NB4 (cell line): ENCODE results near the gene DIP2C.

Source experiments
- DNase-seq: peaks from one replicate; pipeline ENCODE4 v3.0.0; 2010; ENCODE audit warnings: low read depth
- H3K4me3 ChIP-seq: one replicate; pipeline ENCODE4 v1.5.1; 2011; ENCODE audit warnings: mild to moderate bottlenecking, low read depth, low read length, moderate library complexity
- MYC ChIP-seq: IDR thresholded peaks from 2 replicates; pipeline ENCODE4 v1.6.1; 2011; ENCODE audit warnings: low read depth, low read length
- POLR2A ChIP-seq: IDR thresholded peaks from 2 replicates; pipeline ENCODE4 v1.6.1; 2011; ENCODE audit warnings: mild to moderate bottlenecking; ENCODE audit not compliant: insufficient read length; ENCODE audit errors: extremely low read depth
- TF ChIP-seq, protein P1 (sequence below): IDR thresholded peaks from one replicate; pipeline ENCODE4 v1.5.1; 2012; ENCODE audit warnings: low read depth, low read length
- TF ChIP-seq, protein P2 (sequence below): IDR thresholded peaks from 2 replicates; pipeline ENCODE4 v1.6.1; 2011; ENCODE audit warnings: low read depth, low read length

DIP2C gene

DNA sequence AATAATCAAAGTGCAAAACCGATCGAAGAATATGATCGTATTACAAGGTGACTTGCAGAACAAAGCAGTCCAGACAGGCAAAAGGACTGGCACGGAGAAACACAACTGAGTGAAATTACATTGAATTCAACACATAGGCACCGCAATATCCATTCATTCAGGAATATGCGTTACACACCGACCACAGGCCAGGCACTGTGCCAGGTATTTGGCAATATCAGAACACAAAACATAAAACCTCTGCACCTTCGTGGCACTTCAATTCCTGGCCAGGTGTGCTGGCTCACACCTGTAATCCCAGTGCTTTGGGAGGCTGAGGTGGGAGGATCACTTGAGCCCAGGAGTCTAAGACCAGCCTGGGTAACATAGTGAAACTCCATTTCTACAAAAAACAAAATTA is 187.9 kb downstream of the DIP2C start:
- H3K4me3 ChIP-seq, result no peak overlapping the region
- TF ChIP-seq, protein P1, sequence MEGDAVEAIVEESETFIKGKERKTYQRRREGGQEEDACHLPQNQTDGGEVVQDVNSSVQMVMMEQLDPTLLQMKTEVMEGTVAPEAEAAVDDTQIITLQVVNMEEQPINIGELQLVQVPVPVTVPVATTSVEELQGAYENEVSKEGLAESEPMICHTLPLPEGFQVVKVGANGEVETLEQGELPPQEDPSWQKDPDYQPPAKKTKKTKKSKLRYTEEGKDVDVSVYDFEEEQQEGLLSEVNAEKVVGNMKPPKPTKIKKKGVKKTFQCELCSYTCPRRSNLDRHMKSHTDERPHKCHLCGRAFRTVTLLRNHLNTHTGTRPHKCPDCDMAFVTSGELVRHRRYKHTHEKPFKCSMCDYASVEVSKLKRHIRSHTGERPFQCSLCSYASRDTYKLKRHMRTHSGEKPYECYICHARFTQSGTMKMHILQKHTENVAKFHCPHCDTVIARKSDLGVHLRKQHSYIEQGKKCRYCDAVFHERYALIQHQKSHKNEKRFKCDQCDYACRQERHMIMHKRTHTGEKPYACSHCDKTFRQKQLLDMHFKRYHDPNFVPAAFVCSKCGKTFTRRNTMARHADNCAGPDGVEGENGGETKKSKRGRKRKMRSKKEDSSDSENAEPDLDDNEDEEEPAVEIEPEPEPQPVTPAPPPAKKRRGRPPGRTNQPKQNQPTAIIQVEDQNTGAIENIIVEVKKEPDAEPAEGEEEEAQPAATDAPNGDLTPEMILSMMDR, result no peak
- DNase-seq, result no peak

DNA sequence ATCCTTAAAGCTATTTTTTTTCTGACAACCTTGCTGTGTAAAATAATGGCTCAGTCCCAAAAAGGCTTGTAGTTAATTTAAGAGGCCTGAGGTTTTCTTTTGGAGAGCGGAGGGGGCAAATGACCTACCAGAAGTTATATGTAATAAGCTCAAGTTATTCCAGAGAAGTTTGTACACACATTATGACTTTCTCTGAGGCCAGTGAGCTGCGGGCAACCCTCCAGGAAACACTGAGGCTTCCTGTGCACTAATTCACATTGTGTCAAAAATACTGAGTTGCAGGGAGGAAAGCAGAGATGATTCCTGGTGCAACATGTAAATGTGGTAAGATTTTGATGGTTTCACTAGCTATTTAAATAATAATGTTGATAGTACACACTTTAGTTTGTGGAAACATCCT is 188.6 kb downstream of the DIP2C start:
- DNase-seq, result no peak
- no peak overlapping the region for H3K4me3 ChIP-seq
- TF ChIP-seq, protein P2, sequence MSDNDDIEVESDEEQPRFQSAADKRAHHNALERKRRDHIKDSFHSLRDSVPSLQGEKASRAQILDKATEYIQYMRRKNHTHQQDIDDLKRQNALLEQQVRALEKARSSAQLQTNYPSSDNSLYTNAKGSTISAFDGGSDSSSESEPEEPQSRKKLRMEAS, result no peak
- TF ChIP-seq MYC (no peak), POLR2A (no peak)
- TF ChIP-seq, protein P1, result no peak

DNA sequence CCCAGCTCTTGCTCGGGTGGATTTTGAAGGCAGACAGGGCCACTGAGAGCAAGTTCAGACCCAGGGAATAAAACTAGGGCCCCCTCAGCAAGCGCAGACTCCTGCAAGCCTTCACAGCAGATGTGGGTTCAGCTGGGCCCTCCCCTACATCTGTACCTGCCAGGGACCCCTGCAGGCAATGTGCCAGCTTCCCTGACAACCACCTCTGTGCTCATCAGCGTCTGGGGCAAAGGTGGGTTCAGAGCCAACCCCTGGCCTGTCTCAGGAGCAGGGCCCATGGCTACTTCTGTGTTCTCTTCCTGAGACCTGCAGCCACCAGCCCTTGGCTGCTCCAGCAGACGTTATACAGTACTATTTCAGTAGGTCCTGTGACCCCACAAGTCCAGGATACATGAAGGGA is 189.5 kb downstream of the DIP2C start:
- DNase-seq, result no peak
- H3K4me3 ChIP-seq, result no peak overlapping the region
- TF ChIP-seq POLR2A (no peak), MYC (no peak)
- TF ChIP-seq, protein P1, result no peak
- TF ChIP-seq, protein P2, result no peak

DNA sequence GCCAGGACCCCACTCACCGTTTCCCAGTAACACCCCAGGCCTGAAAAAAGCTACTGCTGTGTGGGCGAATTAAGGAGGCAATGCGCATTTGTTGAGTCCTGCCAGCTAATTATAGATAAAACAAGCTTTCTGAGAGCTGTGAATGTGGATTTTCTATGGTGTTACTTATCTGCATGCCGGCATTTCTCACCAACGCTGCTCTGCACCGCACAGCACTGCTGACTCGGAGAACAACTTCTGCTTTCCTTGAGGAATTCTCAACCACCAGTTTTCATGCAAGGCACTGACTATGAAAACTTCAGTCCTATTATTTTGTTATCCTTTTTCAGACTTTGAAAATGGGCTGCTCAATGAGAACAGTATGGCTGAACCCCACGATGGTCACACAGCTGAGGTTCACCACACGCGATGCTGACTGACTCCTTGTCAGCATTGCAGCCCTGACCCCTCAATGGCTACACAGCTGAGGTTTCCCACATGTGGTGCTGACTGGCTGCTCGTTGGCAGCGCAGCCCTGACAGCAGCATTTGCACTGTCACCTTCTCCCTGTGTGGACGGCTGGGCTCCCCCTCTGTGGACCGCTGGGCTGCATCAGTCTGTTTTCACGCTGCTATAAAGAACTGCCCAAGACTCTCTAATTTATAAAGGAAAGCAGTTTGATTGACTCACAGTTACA is 190.6 kb downstream of the DIP2C start:
- no peak for DNase-seq
- TF ChIP-seq MYC, result no peak
- no peak for TF ChIP-seq POLR2A
- TF ChIP-seq, protein P2, result no peak
- TF ChIP-seq, protein P1, result no peak
- H3K4me3 ChIP-seq, result no peak overlapping the region

DNA sequence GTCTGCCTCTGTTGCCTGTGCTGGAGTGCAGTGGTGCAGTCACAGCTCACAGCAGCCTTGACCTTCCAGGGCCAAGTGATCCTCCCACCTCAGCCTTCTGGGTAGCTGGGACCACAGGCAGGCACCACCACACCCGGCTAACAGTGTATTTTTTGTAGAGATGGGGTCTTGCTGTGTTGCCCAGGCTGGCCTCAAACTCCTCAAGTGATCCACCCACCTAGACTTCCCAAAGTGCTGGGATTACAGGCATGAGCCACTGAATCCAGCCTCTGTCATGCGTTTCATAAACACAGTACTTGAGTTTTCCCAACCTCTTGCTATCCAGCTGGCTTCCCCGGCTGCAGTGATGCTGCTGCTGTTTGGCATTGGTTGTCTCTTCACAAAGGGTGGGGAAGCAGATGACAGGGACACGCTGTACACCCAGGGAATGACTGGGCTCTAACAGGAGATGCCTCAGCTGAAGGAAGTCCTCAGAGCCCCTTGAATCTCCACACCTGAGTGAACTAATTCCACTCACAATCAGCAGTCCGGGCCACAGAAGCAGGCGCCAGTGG is 191.5 kb downstream of the DIP2C start:
- no peak for DNase-seq
- TF ChIP-seq POLR2A (no peak), MYC (no peak)
- TF ChIP-seq, protein P2, result no peak
- TF ChIP-seq, protein P1, result no peak
- H3K4me3 ChIP-seq, result no peak overlapping the region

DNA sequence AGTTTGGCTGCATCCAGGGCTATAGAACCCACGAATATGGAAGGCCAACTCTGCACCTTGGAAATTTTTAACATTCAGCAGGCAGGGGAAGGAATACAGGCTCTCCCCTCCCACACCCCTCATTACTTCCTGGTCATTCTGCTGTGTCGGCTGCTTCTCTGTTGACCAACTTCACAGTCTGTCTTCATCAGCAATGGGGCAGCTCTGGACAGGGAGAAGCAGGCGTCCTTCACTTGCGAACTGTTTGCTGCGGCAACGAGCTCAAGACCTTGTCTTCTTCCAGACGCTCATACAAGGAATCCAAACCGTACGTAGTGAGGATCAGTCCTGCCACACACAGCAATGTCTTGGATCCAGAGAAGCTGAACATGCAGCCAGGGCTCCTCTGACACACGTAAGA is 192.2 kb downstream of the DIP2C start:
- no peak overlapping the region for H3K4me3 ChIP-seq
- TF ChIP-seq, protein P2, result no peak
- TF ChIP-seq POLR2A (no peak), MYC (no peak)
- TF ChIP-seq, protein P1, result no peak
- DNase-seq, result no peak
